ENCODE data around the gene PRSS27.

Gene PRSS27

DNA sequence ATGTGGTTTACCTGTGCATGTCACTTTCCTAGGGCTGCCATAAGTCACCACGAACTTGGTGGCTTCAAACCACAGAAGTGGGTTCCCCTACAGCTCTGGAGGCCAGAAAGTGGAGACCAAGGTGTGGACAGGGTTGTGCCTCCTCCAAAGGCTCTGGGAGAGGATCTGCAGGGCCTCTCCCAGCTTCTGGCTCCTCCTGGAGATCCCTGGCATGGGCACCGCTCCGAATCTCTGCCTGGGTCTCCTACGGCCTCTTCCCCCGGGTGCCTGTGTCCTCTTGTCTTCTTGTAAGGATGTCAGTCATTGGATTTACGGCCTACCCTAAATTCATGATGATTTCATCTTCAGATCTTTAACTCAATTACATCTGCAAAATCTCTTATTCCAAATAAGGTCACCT, 29.9 kb upstream of the PRSS27 start:
- no peak for DNase-seq

DNA sequence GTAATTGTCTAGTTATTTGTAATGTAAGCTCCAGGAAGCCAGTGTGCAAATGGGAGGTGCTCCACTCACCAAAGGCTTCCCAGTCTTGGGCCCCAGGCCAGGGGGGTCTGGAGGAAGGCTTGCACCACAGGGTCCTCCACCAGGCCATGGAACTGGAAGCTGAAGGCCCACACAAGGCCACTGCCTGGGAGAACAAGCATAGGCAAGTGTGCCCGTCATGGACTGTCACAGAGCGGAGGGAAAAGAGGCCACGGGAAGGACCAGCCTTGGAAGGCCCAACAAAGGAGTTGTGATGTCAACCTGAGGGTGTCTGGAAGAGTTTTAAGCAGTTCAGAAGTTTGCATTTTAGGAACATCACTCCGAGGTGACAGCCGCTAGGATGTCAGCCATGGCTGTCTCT, 29.5 kb upstream of the PRSS27 start:
- DNase-seq = no peak

GRCh38 chr16:2748757-2749455, 28.9 kb upstream of the PRSS27 start:
- no peak for DNase-seq

GRCh38 chr16:2745961-2746360, 25.9 kb upstream of the PRSS27 start:
- DNase-seq = no peak

DNA sequence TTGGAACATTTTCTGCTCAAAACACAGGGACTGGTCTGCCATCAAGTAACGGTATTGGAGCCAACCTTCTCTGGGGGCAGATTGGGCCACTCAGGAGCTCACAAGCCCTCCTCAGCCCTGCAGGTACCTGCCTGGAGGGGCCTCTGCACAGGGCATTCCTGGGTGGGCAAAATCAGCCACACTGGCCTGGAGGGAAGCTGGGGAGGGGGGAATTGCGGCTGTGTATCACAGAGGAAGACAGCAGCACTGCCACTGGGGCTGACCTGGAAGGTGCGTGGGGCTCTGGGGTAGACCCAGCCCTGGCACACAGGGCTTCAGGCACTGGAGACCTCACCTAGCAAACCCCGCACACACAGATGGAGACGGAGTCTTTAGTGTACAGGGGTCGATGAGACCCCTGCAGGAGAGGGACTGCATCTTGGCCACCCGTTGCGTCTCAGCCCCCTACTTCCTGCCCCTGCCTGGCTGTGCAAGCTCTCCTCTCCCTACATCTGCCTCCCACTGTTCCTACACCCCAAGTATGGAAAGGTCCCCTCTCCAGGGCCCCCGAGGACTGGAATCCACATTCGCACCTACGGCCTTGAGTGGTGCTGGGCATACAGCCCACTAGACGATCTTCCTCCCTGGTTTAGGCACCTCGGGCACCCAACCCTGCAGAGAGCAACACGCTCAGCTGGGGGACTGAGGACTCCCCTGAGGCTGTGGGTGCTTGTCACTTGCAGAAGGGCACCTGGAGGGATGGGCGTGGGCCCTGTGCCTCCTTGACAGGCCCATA, 25.3 kb upstream of the PRSS27 start:
- no peak for DNase-seq

GRCh38 chr16:2744711-2745110, 24.7 kb upstream of the PRSS27 start:
- DNase-seq = no peak

- no peak for DNase-seq
Observed at GRCh38 chr16:2743007-2743810, 23.2 kb upstream of the PRSS27 start.

DNA sequence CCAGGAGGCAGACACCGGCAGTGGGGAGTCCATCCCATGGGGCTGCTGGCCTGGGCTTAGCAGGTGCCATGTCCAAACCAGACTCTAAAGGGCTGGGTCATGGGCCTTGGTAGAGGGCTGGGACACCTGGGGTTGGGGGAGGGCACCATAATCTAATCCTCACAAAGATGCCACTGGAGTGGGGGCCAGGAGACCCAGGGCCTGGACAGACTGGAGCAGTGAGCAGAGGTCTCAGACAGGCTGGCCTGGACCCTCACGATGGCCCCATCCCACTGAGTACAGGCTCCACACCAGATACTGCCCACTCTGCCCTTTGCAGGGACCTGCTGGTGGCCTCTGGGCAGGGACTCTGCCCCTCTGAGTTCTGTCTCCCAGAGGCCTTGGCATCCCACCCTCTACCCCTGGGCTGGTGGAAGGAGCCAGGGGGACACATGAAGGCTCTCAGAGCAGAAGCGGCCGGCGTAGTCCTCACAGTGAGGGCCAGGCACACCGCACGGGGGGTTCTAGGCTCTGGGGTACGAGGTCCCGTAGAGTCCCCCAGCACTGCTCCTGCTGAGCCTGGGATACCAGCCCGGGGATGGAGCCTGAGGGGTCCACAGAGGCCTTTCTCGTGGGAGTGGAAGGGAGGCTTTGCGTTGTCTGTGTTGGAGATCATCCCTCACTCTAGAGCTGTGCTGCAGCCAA, 22.4 kb upstream of the PRSS27 start:
- no peak for DNase-seq

- DNase-seq = no peak
Observed at GRCh38 chr16:2741168-2741567, 21.1 kb upstream of the PRSS27 start.

DNA sequence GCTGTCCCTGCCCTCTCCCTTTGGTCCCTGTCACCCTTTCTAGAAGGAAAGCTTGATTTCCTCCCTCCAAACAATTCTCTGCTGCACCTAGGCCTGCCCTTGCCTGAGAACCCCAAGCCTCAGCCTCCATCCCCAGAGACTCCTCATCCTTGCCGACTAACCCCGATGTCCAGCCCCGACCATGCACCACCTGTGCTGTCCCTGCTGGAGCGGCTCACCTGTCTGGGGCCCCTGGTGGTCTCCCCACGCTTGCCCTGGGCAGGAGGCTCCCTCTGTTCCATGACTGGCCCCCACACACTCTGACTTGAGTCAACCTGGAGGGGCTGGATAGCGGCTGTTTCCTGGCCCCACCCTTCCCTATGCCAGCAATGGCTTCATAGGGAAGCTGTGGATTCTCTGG, 20.5 kb upstream of the PRSS27 start:
- no peak for DNase-seq

DNA sequence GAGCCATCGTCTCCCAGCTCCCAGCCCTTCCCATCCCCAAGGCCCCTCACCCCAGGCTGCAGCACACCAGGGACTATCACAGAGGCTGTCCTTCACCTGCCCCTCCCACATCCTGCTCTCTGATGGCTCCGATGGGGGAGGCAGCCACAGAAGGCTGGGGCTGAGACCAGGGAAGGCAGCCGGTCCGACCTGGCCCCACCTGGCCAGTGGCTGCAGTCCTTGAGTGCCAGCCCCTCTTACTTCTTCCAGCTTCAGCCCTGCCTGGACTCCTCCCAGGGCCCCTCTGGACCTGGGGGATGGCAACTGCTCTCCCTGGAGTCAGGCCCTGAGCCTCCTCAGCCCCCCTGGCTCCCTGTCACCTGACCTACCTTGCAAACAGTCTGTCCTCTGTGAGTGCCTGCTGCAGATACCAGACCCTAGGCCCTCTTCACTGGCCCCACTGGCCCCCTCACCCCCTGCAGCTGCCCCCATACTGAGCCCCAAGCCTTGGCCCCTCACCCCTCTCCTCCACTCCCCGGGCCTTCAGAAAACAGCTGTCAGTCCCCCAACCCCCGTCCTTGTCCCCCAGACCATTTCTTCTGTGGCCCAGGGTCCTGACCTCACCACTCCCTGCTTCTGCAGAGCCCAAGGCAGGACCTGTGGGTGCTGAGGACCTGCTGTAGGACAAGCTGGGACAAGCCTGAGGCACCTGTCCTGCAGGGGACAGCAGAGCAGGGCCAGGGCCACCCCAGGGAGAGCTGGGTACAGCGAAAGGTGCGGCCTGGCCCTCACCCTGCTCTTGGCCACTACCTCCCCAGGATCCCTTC, 19.8 kb upstream of the PRSS27 start:
- no peak for DNase-seq

- no peak for DNase-seq
Observed at GRCh38 chr16:2738615-2739014, 18.6 kb upstream of the PRSS27 start.

- DNase-seq = no peak
Observed at GRCh38 chr16:2737895-2738418, 17.9 kb upstream of the PRSS27 start.

DNA sequence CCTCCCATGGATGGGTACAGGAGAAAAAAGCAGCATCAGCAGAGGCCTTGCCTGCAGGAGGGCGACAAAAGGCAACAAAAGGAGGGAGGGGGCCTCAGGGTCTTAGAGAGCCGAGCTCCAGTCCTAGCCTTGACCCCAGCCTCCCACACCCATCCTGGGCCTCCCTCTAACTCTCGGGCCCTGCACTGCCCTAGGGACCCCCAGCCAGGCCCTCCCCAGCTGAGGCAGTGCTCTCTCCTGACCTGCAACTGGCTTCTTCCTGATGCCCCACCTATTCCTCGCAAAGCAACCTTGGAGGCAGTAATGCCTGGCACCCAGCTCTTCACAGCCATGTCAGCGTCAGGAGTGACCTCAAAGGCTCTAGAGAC, 17.2 kb upstream of the PRSS27 start:
- DNase-seq = no peak

- no peak for DNase-seq
Observed at GRCh38 chr16:2736476-2737237, 16.6 kb upstream of the PRSS27 start.

GRCh38 chr16:2734844-2735515, 15.0 kb upstream of the PRSS27 start:
- no peak for DNase-seq

- no peak for DNase-seq
Observed at GRCh38 chr16:2728034-2728433, 8.0 kb upstream of the PRSS27 start.

GRCh38 chr16:2726923-2727322, 6.9 kb upstream of the PRSS27 start:
- DNase-seq = no peak

DNA sequence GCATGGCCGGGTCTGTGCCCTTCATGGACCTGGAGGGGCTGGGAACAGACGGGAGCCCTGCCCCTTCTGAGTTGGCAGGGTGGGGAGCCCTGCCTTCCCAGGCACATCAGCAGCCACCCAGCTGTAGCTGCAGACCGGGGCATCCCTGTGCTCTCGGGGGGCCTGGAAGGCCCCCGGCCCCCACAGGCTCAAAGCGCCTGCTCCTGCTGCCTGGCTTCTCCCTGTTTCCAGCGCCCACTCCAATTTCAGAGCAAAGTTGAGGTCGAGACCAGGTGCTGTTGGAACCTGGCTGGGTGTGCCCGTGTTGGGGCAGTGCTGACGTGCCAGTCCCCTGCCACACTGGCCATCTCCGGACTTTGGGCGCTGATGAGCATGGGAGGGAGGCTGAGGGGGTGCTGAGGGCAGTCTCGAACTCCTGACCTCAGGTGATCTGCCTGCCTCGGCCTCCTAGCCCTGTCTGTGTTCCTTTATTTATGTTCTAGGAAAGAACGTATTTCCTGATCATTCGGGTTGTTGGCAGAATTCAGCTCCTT, 4.9 kb upstream of the PRSS27 start:
- no peak for DNase-seq

GRCh38 chr16:2724088-2724676, 4.2 kb upstream of the PRSS27 start:
- DNase-seq = no peak

All from 8988T (cell line).